Spleen (tissue), 11 donors: ENCODE measurements around the gene ADGRL3. TPM values are rescaled to one million over a fixed set of nuclear protein-coding genes. Genes with fewer than 3 reads are reported as not detected.
"Not testable (repeated sequence)": the region's sequence is repeated elsewhere in the genome, so short reads cannot be mapped to it uniquely, and the experiment has no call there.

Experiments
- DNase-seq: peaks from one replicate; pipeline ENCODE4 v3.0.0-alpha.2; 2020
- H3K27ac ChIP-seq, 8 donors: fragments of 200-600 bp; sonication (generic) in 7 of 8; 1 replicate in 4 of 8; 2 replicates in 4 of 8; pipeline versions ENCODE4 v1.5.0 to v1.8.0; 2016 to 2021; ENCODE audit warnings: inconsistent platforms in 4 of 8, mild to moderate bottlenecking in 4 of 8, moderate library complexity in 1 of 8
- H3K27me3 ChIP-seq, 7 donors: fragments of 200-600 bp; sonication (generic) in 6 of 7; replicated peaks in 1 of 7; 1 replicate in 4 of 7; 2 replicates in 3 of 7; pipeline versions ENCODE4 v1.5.0 to v1.8.0; 2016 to 2021; ENCODE audit warnings: inconsistent platforms in 3 of 7, mild to moderate bottlenecking in 1 of 7
- H3K36me3 ChIP-seq, 6 donors: fragments of 200-600 bp; sonication (generic) in 5 of 6; 1 replicate in 4 of 6; 2 replicates in 2 of 6; pipeline versions ENCODE4 v1.5.0 to v1.8.0; 2016 to 2021; ENCODE audit warnings: inconsistent platforms in 2 of 6
- H3K4me1 ChIP-seq, 6 donors: fragments of 200-600 bp; sonication (generic) in 5 of 6; 1 replicate in 3 of 6; 2 replicates in 3 of 6; pipeline versions ENCODE4 v1.5.0 to v1.8.0; 2016 to 2021; ENCODE audit warnings: inconsistent platforms in 3 of 6
- H3K4me3 ChIP-seq, 8 donors: fragments of 200-600 bp; sonication (generic) in 7 of 8; 1 replicate in 4 of 8; 2 replicates in 4 of 8; pipeline versions ENCODE4 v1.5.0 to v1.8.0; 2016 to 2021; ENCODE audit warnings: inconsistent platforms in 4 of 8, mild to moderate bottlenecking in 4 of 8, moderate library complexity in 2 of 8
- H3K9me3 ChIP-seq, 8 donors: fragments of 200-600 bp; sonication (generic) in 7 of 8; 1 replicate in 4 of 8; 2 replicates in 4 of 8; pipeline versions ENCODE4 v1.5.0 to v1.8.0; 2016 to 2021; ENCODE audit warnings: inconsistent platforms in 4 of 8
- CTCF ChIP-seq, 11 experiments: fragments of 200-600 bp in 7 of 11; fragments of 450-650 bp in 4 of 11; sonication (generic) in 4 of 11; IDR thresholded peaks in 8 of 11; conservative IDR thresholded peaks in 3 of 11; 1 replicate in 7 of 11; 2 replicates in 4 of 11; pipeline versions ENCODE4 v1.4.0 to v1.8.0; 2016 to 2021; ENCODE audit warnings: antibody characterized with exemption in 11 of 11, inconsistent platforms in 4 of 11, mild to moderate bottlenecking in 1 of 11
- POLR2A ChIP-seq, 3 donors: fragments of 450-650 bp; IDR thresholded peaks; one replicate each; pipeline ENCODE4 v1.5.1; 2017; ENCODE audit warnings: antibody characterized with exemption in 3 of 3, mild to moderate bottlenecking in 1 of 3
- POLR2AphosphoS5 ChIP-seq, 3 donors: sonication (generic); formaldehyde crosslinking; IDR thresholded peaks; one replicate each; pipeline ENCODE4 v1.5.1; 2017; ENCODE audit warnings: antibody characterized with exemption in 3 of 3
- WGBS, 5 donors: extraction: QIAGEN DNeasy Blood & Tissue Kit in 3 of 5; methylation state at CpG; one replicate each; pipeline versions ENCODE4 v1.1.5 to v1.1.7; 2013 to 2018; 5-methylcytosine and 5-hydroxymethylcytosine counted together
- intact Hi-C: fragments of 100-400 bp; cut with DNase I; formaldehyde crosslinking; loops from one replicate; pipeline ENCODE4 v1.15.0; 2023; ENCODE audit warnings: low total_unique reads
- polyA plus RNA-seq, 3 donors: library from polyadenylated mRNA; stranded (reverse); fragments of 200-250 nt; gene quantifications; one replicate each; pipeline ENCODE4 v1.2.1, GENCODE V29; 2013
- total RNA-seq, 7 donors: library from RNA; depleted of rRNA in 3 of 7; stranded (reverse); fragments of >200 nt in 3 of 7; fragmentation: NEBNext Ultra II Directional in 4 of 7; extraction: Animal tissue kit (Norgen Biotek cat#: 25700) in 4 of 7; gene quantifications; one replicate each; pipeline versions ENCODE4 v1.1.0 to v1.2.1, GENCODE V29; 2016 to 2021
- donor health status: healthy with polysubstance abuse.
- donor health status: DM: no; HTN: no; CAD: no; lungs with moderate emphysema.
- donor health status: DM: no; HTN: no; CAD: no.
- donor health status: Bipolar disorder and iron deficiency.
- donor health status: healthy.
- donor health status: DM: no; HTN: no; CAD: no.
- donor health status: DM: yes; HTN: yes; CAD: no.

The ADGRL3 gene
- total and polyA plus RNA-seq, 10 donors, result 0.09 to 0.92 (median 0.46) TPM; not detected in 1

- Histone ChIP-seq H3K9me3 (peaks cover 0 to 14% (median 3%) of the 10 kb centered on the region in 8 donors), H3K4me1 (no peaks in the 10 kb centered on the region), H3K36me3 (no peaks in the 10 kb centered on the region), H3K4me3 (no peak overlapping the region), H3K27me3 (no peaks in the 10 kb centered on the region), H3K27ac (no peak overlapping the region)
- TF ChIP-seq POLR2A (IDR thresholded peaks at IDR 0.05) (no peak), CTCF (IDR thresholded peaks at IDR 0.05 in 8 of 11, conservative IDR thresholded peaks at IDR 0.05 in 3 of 11) (no peak), POLR2AphosphoS5 (IDR thresholded peaks at IDR 0.05) (no peak)
- 88 to 96% (median 92%) methylated on average over 1 of the region's 1 CpG for WGBS, 5 donors
- intact Hi-C loops, result no loop called here
- DNase-seq, result no peak
Measured at GRCh38 chr4:61959087-61959486, 759.0 kb downstream of the ADGRL3 start.

- DNase-seq, result no peak
- no peaks in the 10 kb centered on the region for H3K27me3 ChIP-seq
- no peak for TF ChIP-seq POLR2A (IDR thresholded peaks at IDR 0.05)
- no peak for TF ChIP-seq CTCF (IDR thresholded peaks at IDR 0.05 in 8 of 11, conservative IDR thresholded peaks at IDR 0.05 in 3 of 11)
- no peak for TF ChIP-seq POLR2AphosphoS5 (IDR thresholded peaks at IDR 0.05)
- H3K36me3 ChIP-seq, result no peaks in the 10 kb centered on the region
- 70 to 83% (median 76%) methylated on average over 4 of the region's 4 CpGs for WGBS, 5 donors
- no peak overlapping the region for H3K27ac ChIP-seq
- no peak overlapping the region for H3K4me3 ChIP-seq
- H3K9me3 ChIP-seq, result peaks cover 0 to 23% (median 0%) of the 10 kb centered on the region in 8 donors
- H3K4me1 ChIP-seq, result no peaks in the 10 kb centered on the region
- intact Hi-C loops, result no loop called here
Measured at GRCh38 chr4:61984260-61984909, 784.3 kb downstream of the ADGRL3 start.

- H3K27me3 ChIP-seq, result no peaks in the 10 kb centered on the region
- WGBS, 5 donors, result 85 to 89% (median 87%) methylated on average over 4 of the region's 4 CpGs
- no peaks in the 10 kb centered on the region for H3K36me3 ChIP-seq
- no peak for TF ChIP-seq POLR2A (IDR thresholded peaks at IDR 0.05)
- no peak for TF ChIP-seq POLR2AphosphoS5 (IDR thresholded peaks at IDR 0.05)
- no peak for TF ChIP-seq CTCF (IDR thresholded peaks at IDR 0.05 in 8 of 11, conservative IDR thresholded peaks at IDR 0.05 in 3 of 11)
- H3K4me1 ChIP-seq, result no peaks in the 10 kb centered on the region
- peaks cover 0 to 18% (median 0%) of the 10 kb centered on the region in 8 donors for H3K9me3 ChIP-seq
- H3K4me3 ChIP-seq, result no peak overlapping the region
- H3K27ac ChIP-seq, result no peak overlapping the region
- intact Hi-C loops, result no loop called here
- no peak for DNase-seq
Measured at GRCh38 chr4:61985426-61985825, 785.3 kb downstream of the ADGRL3 start.

- WGBS, 5 donors, result 89 to 97% (median 95%) methylated on average over 7 of the region's 7 CpGs
- peaks cover 0 to 11% (median 0%) of the 10 kb centered on the region in 8 donors for H3K9me3 ChIP-seq
- H3K27ac ChIP-seq, intact Hi-C loops, DNase-seq, H3K36me3 ChIP-seq, H3K4me1 ChIP-seq, H3K27me3 ChIP-seq, H3K4me3 ChIP-seq: not testable (repeated sequence)
Measured at GRCh38 chr4:61986929-61987328, 786.8 kb downstream of the ADGRL3 start.
